A673 (cell line): ENCODE data around the gene AARSD1. TPM values are rescaled to one million over a fixed set of nuclear protein-coding genes. Genes with fewer than 3 reads are reported as not detected.
A peak's percentile ranks its signal among the peaks of the same experiment; 100 is the strongest.
"Not testable (repeated sequence)": the region's sequence is repeated elsewhere in the genome, so short reads cannot be mapped to it uniquely, and the experiment has no call there.

ENCODE experiments used
- BruUV-seq: library from RNA; stranded (reverse); fragments of 400-500 nt; replicated peaks from 2 replicates; lab custom pipeline; 2021; lab: Mats Ljungman, UMichigan
- CTCF ChIA-PET: fragments of 300-600 bp; sonication (Branson Sonifier 250); formaldehyde crosslinking; loops from one replicate; lab custom pipeline; 2022; ENCODE audit warnings: antibody characterized with exemption; lab: Charles Lee
- POLR2A ChIA-PET: fragments of 300-600 bp; sonication (Branson Sonifier 250); formaldehyde crosslinking; loops from one replicate; lab custom pipeline; 2022; ENCODE audit warnings: antibody characterized with exemption; ENCODE audit not compliant: low non-redundant PET; lab: Charles Lee
- DNase-seq: peaks from one replicate; pipeline ENCODE4 v3.0.0-alpha.2; 2015; ENCODE audit warnings: low spot score
- H3K27ac ChIP-seq: fragments of 200-600 bp; sonication (generic); 2 replicates; pipeline ENCODE4 v1.5.1; 2016; ENCODE audit warnings: mixed run types, low read depth, mild to moderate bottlenecking, mixed read lengths, antibody characterized with exemption, low read length; ENCODE audit not compliant: poor library complexity, severe bottlenecking
- H3K27me3 ChIP-seq: fragments of 200-600 bp; sonication (generic); replicated peaks from 2 replicates; pipeline ENCODE4 v1.6.1; 2017; ENCODE audit warnings: mixed run types, low read depth, mild to moderate bottlenecking, mixed read lengths, antibody characterized with exemption, low read length; ENCODE audit not compliant: insufficient read depth, poor library complexity
- H3K36me3 ChIP-seq: fragments of 200-600 bp; sonication (generic); 2 replicates; pipeline ENCODE4 v1.6.1; 2016; ENCODE audit warnings: mixed run types, mild to moderate bottlenecking, mixed read lengths, antibody characterized with exemption, low read length; ENCODE audit not compliant: insufficient read depth, poor library complexity, severe bottlenecking
- H3K4me1 ChIP-seq: fragments of 200-600 bp; sonication (generic); 2 replicates; pipeline ENCODE4 v1.6.1; 2017; ENCODE audit warnings: mixed run types, mild to moderate bottlenecking, mixed read lengths, antibody characterized with exemption, low read length; ENCODE audit not compliant: insufficient read depth, poor library complexity, severe bottlenecking
- H3K4me3 ChIP-seq: fragments of 200-600 bp; sonication (generic); 2 replicates; pipeline ENCODE4 v1.5.1; 2016; ENCODE audit warnings: low read depth, mixed run types, mild to moderate bottlenecking, mixed read lengths, low read length; ENCODE audit not compliant: poor library complexity, severe bottlenecking
- H3K9me3 ChIP-seq: fragments of 200-600 bp; sonication (generic); 2 replicates; pipeline ENCODE4 v1.6.1; 2016; ENCODE audit warnings: mixed run types, low read depth, mild to moderate bottlenecking, mixed read lengths, antibody characterized with exemption, low read length; ENCODE audit not compliant: poor library complexity, severe bottlenecking
- EZH2 ChIP-seq: fragments of 200-600 bp; sonication (generic); IDR thresholded peaks from 2 replicates; pipeline ENCODE4 v1.6.1; 2017; ENCODE audit warnings: borderline replicate concordance, low read depth, mild to moderate bottlenecking, mixed read lengths, antibody characterized with exemption, low read length; ENCODE audit not compliant: poor library complexity, severe bottlenecking
- intact Hi-C: fragments of 100-400 bp; cut with micrococcal nuclease; formaldehyde crosslinking; loops from one replicate; pipeline ENCODE4 v1.10.0; 2022; ENCODE audit not compliant: unreplicated experiment
- total RNA-seq: library from RNA; stranded (reverse); gene quantifications from 2 replicates; pipeline ENCODE4 v1.2.3, GENCODE V29; 2021
- TF ChIP-seq, protein P1 (sequence below): fragments of 300-800, 200-600 bp; sonication (generic); conservative IDR thresholded peaks from 2 replicates; pipeline ENCODE4 v1.5.1; 2017; ENCODE audit warnings: low read depth, mild to moderate bottlenecking, antibody characterized with exemption, low read length, moderate library complexity, mixed read lengths

The AARSD1 gene
- total RNA-seq, 1 experiment from 2014 or later = 32.9 TPM

DNA sequence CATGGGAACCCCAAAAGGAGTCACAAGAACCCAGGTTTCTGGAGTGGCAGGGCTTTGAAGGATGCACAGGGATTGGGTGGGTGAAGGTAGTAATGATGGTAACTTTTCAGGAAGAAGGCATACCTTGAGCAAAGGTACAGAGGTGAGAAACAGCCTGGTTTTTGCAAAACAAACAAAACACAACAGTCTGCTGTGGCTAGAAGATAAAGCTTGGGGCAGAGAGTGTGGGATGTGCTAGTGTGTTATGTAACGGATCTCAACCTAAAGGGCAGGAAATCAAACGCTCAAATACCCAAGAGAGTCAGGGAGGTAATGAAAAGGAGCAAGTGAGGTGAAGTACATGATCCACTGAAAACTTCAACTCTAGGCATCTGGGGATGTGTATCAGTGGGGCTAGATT lies 11.0 kb upstream of the AARSD1 start:
- intact Hi-C loops = no loop called here
- no peaks in the 10 kb centered on the region for H3K4me1 ChIP-seq
- no peaks in the 10 kb centered on the region for H3K36me3 ChIP-seq
- H3K9me3 ChIP-seq = no peaks in the 10 kb centered on the region
- no peak for DNase-seq
- H3K27me3 ChIP-seq = no peaks in the 10 kb centered on the region
- no peak overlapping the region for H3K27ac ChIP-seq
- no TSS peak for BruUV-seq
- POLR2A ChIA-PET = no interaction called here
- TF ChIP-seq, protein P1, sequence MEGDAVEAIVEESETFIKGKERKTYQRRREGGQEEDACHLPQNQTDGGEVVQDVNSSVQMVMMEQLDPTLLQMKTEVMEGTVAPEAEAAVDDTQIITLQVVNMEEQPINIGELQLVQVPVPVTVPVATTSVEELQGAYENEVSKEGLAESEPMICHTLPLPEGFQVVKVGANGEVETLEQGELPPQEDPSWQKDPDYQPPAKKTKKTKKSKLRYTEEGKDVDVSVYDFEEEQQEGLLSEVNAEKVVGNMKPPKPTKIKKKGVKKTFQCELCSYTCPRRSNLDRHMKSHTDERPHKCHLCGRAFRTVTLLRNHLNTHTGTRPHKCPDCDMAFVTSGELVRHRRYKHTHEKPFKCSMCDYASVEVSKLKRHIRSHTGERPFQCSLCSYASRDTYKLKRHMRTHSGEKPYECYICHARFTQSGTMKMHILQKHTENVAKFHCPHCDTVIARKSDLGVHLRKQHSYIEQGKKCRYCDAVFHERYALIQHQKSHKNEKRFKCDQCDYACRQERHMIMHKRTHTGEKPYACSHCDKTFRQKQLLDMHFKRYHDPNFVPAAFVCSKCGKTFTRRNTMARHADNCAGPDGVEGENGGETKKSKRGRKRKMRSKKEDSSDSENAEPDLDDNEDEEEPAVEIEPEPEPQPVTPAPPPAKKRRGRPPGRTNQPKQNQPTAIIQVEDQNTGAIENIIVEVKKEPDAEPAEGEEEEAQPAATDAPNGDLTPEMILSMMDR = no peak
- TF ChIP-seq EZH2 = no peak
- no peak overlapping the region for H3K4me3 ChIP-seq
- CTCF ChIA-PET = no interaction called here

DNA sequence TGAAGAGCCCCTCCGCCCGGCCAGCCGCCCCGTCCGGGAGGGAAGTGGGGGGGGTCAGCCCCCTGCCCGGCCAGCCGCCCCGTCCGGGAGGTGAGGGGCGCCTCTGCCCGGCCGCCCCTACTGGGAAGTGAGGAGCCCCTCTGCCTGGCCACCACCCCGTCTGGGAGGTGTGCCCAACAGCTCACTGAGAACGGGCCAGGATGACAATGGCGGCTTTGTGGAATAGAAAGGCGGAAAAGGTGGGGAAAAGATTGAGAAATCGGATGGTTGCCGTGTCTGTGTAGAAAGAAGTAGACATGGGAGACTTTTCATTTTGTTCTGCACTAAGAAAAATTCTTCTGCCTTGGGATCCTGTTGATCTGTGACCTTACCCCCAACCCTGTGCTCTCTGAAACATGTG lies 9.1 kb upstream of the AARSD1 start:
- H3K27ac ChIP-seq, H3K4me1 ChIP-seq, DNase-seq, H3K9me3 ChIP-seq, H3K27me3 ChIP-seq, BruUV-seq, POLR2A ChIA-PET, H3K4me3 ChIP-seq, intact Hi-C loops, H3K36me3 ChIP-seq, CTCF ChIA-PET: not testable (repeated sequence)

DNA sequence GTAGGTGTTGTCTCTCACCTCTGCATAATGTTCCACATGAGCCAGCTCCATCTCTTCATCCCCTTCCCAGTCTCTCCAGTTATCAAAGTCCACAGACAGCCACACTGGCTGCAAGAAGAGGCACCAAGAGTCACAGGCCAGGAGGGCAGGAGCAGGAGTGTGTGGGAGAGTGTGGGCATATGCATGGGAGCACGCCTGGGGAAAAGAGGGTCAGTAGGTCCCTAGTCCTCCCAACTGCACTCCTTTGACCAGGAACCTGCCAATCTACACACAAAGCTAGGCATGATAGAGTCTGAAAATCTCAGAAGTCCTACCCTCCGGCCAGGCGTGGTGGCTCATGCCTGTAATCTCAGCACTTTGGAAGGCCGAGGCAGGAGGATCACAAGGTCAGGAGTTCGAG lies 7.3 kb upstream of the AARSD1 start:
- no peak overlapping the region for H3K27ac ChIP-seq
- no peak overlapping the region for H3K4me3 ChIP-seq
- POLR2A ChIA-PET = no interaction called here
- TF ChIP-seq EZH2 = no peak
- TF ChIP-seq, protein P1 = no peak
- no peaks in the 10 kb centered on the region for H3K36me3 ChIP-seq
- no TSS peak for BruUV-seq
- CTCF ChIA-PET = no interaction called here
- H3K9me3 ChIP-seq = no peaks in the 10 kb centered on the region
- H3K27me3 ChIP-seq = no peaks in the 10 kb centered on the region
- no peak for DNase-seq
- no peaks in the 10 kb centered on the region for H3K4me1 ChIP-seq
- intact Hi-C loops = no loop called here

DNA sequence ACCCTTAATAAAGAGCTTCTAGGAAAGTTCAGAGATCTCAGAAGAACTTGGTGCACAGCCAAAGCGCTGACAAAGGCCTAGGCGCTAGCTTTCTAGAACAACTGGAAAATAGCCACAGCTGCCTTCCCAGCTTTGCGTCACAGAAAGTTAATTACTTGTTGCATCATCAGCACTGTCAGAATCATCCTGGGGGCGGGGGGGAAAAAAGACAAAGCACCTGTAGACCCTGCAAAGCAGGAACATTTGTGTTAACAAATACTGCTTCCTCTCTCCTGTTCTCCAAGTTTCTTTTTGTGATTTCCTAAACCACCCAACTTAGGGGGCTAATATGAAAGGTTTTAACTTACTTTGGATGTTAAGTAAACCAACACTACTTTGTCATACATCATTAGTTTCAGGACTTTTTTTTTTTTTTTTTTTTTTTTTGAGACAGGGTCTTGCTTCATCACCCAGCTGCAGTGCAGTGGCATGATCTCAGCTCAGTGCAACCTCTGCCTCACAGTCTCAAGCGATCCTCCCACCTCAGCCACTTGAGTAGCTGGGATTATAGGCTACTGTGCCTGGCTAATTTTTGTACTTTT lies 4.8 kb upstream of the AARSD1 start:
- intact Hi-C loops = no loop called here
- DNase-seq = peak; percentile 24
- no peak for TF ChIP-seq EZH2
- TF ChIP-seq, protein P1 = no peak
- BruUV-seq = no TSS peak
- CTCF ChIA-PET = interaction anchor here (0.7 kb wide), 1 partner anchor 31 kb away, joined by 8 read pairs; no protein-coding TSS in a partner anchor
- Histone ChIP-seq H3K4me3 (no peak overlapping the region), H3K27me3 (no peaks in the 10 kb centered on the region), H3K4me1 (no peaks in the 10 kb centered on the region), H3K36me3 (no peaks in the 10 kb centered on the region), H3K27ac (peak overlapping the region; percentile 30), H3K9me3 (no peaks in the 10 kb centered on the region)
- POLR2A ChIA-PET = no interaction called here
